Activated naive CD8-positive, alpha-beta T cell treated with anti-CD3 and anti-CD28 coated beads for 36 hours (primary cell): ENCODE measurements around the gene AGR3. TPM values are rescaled to one million over a fixed set of nuclear protein-coding genes. Genes with fewer than 3 reads are reported as not detected.

Experiments used
- DNase-seq: peaks from one replicate; pipeline ENCODE4 v3.0.0; 2021
- H3K27ac Mint-ChIP-seq: one replicate; pipeline ENCODE4 v1.8.0; 2022; ENCODE audit warnings: mild to moderate bottlenecking, moderate library complexity, mixed read lengths
- H3K27me3 Mint-ChIP-seq: one replicate; pipeline ENCODE4 v1.8.0; 2022; ENCODE audit warnings: mild to moderate bottlenecking, mixed read lengths
- H3K36me3 Mint-ChIP-seq: one replicate; pipeline ENCODE4 v1.8.0; 2021; ENCODE audit warnings: mild to moderate bottlenecking, mixed read lengths
- H3K4me1 Mint-ChIP-seq: one replicate; pipeline ENCODE4 v1.8.0; 2021; ENCODE audit warnings: mixed read lengths
- H3K4me3 Mint-ChIP-seq: one replicate; pipeline ENCODE4 v1.8.0; 2022; ENCODE audit warnings: mild to moderate bottlenecking, moderate library complexity, mixed read lengths
- H3K9me3 Mint-ChIP-seq: one replicate; pipeline ENCODE4 v1.8.0; 2022; ENCODE audit warnings: mixed read lengths
- total RNA-seq, 2 experiments: library from RNA; stranded (reverse); gene quantifications; one replicate each; pipeline ENCODE4 v1.2.3, GENCODE V29; 2021

Gene AGR3
- total RNA-seq, 2 experiments from 2014 or later = not detected

- Mint-ChIP-seq H3K4me3 (no peak overlapping the region), H3K4me1 (peaks cover 14% of the 10 kb centered on the region), H3K27me3 (peaks cover 8% of the 10 kb centered on the region), H3K9me3 (peaks cover 5% of the 10 kb centered on the region), H3K36me3 (no peaks in the 10 kb centered on the region), H3K27ac (no peak overlapping the region)
- DNase-seq = no peak
These were observed 31.9 kb upstream of the AGR3 start for GRCh38 chr7:16913643-16914042.

GRCh38 chr7:16912540-16912939 lies 30.8 kb upstream of the AGR3 start:
- H3K4me1 Mint-ChIP-seq = peaks cover 14% of the 10 kb centered on the region
- no peak overlapping the region for H3K4me3 Mint-ChIP-seq
- peaks cover 5% of the 10 kb centered on the region for H3K27me3 Mint-ChIP-seq
- H3K36me3 Mint-ChIP-seq = no peaks in the 10 kb centered on the region
- H3K27ac Mint-ChIP-seq = no peak overlapping the region
- peaks cover 5% of the 10 kb centered on the region for H3K9me3 Mint-ChIP-seq
- DNase-seq = no peak

GRCh38 chr7:16908561-16908960 lies 26.8 kb upstream of the AGR3 start:
- Mint-ChIP-seq H3K4me3 (no peak overlapping the region), H3K27ac (no peak overlapping the region), H3K27me3 (peaks cover 5% of the 10 kb centered on the region), H3K36me3 (no peaks in the 10 kb centered on the region), H3K4me1 (no peaks in the 10 kb centered on the region), H3K9me3 (peaks cover 5% of the 10 kb centered on the region)
- DNase-seq = no peak

GRCh38 chr7:16905300-16906044 lies 23.7 kb upstream of the AGR3 start:
- H3K9me3 Mint-ChIP-seq = peaks cover 7% of the 10 kb centered on the region
- H3K4me1 Mint-ChIP-seq = no peaks in the 10 kb centered on the region
- no peak for DNase-seq
- H3K4me3 Mint-ChIP-seq = no peak overlapping the region
- H3K27ac Mint-ChIP-seq = no peak overlapping the region
- no peaks in the 10 kb centered on the region for H3K27me3 Mint-ChIP-seq
- H3K36me3 Mint-ChIP-seq = no peaks in the 10 kb centered on the region

- Mint-ChIP-seq H3K27ac (no peak overlapping the region), H3K36me3 (no peaks in the 10 kb centered on the region), H3K9me3 (peaks cover 7% of the 10 kb centered on the region), H3K4me1 (no peaks in the 10 kb centered on the region), H3K27me3 (no peaks in the 10 kb centered on the region), H3K4me3 (no peak overlapping the region)
- no peak for DNase-seq
These were observed 22.3 kb upstream of the AGR3 start for GRCh38 chr7:16904076-16904475.

GRCh38 chr7:16900209-16900768 lies 18.5 kb upstream of the AGR3 start:
- H3K4me1 Mint-ChIP-seq = no peaks in the 10 kb centered on the region
- H3K36me3 Mint-ChIP-seq = no peaks in the 10 kb centered on the region
- H3K27me3 Mint-ChIP-seq = no peaks in the 10 kb centered on the region
- DNase-seq = no peak
- no peak overlapping the region for H3K4me3 Mint-ChIP-seq
- H3K27ac Mint-ChIP-seq = no peak overlapping the region
- H3K9me3 Mint-ChIP-seq = peaks cover 7% of the 10 kb centered on the region

GRCh38 chr7:16891874-16892643 lies 10.3 kb upstream of the AGR3 start:
- Mint-ChIP-seq H3K27me3 (no peaks in the 10 kb centered on the region), H3K4me3 (no peak overlapping the region), H3K9me3 (no peaks in the 10 kb centered on the region), H3K4me1 (peaks cover 8% of the 10 kb centered on the region), H3K36me3 (no peaks in the 10 kb centered on the region), H3K27ac (no peak overlapping the region)
- no peak for DNase-seq

- H3K9me3 Mint-ChIP-seq = no peaks in the 10 kb centered on the region
- DNase-seq = no peak
- H3K4me1 Mint-ChIP-seq = peaks cover 8% of the 10 kb centered on the region
- H3K4me3 Mint-ChIP-seq = no peak overlapping the region
- no peaks in the 10 kb centered on the region for H3K27me3 Mint-ChIP-seq
- no peaks in the 10 kb centered on the region for H3K36me3 Mint-ChIP-seq
- no peak overlapping the region for H3K27ac Mint-ChIP-seq
These were observed 9.6 kb upstream of the AGR3 start for GRCh38 chr7:16891338-16891737.

- Mint-ChIP-seq H3K4me3 (no peak overlapping the region), H3K27me3 (no peaks in the 10 kb centered on the region), H3K36me3 (no peaks in the 10 kb centered on the region)
These were observed 8.2 kb upstream of the AGR3 start for GRCh38 chr7:16889851-16890415.

GRCh38 chr7:16889305-16889704 lies 7.5 kb upstream of the AGR3 start:
- Mint-ChIP-seq H3K4me1 (peaks cover 8% of the 10 kb centered on the region), H3K27me3 (no peaks in the 10 kb centered on the region), H3K4me3 (no peak overlapping the region), H3K9me3 (no peaks in the 10 kb centered on the region), H3K36me3 (no peaks in the 10 kb centered on the region), H3K27ac (no peak overlapping the region)
- DNase-seq = no peak

More at GRCh38 chr7:16889851-16890415, 8.2 kb upstream of the AGR3 start:
- Mint-ChIP-seq H3K9me3 (no peaks in the 10 kb centered on the region), H3K27ac (no peak overlapping the region), H3K4me1 (peaks cover 8% of the 10 kb centered on the region)
- no peak for DNase-seq

- Mint-ChIP-seq H3K36me3 (no peaks in the 10 kb centered on the region), H3K4me1 (no peaks in the 10 kb centered on the region), H3K27me3 (no peaks in the 10 kb centered on the region), H3K4me3 (no peak overlapping the region), H3K27ac (no peak overlapping the region), H3K9me3 (no peaks in the 10 kb centered on the region)
- no peak for DNase-seq
These were observed 2.1 kb upstream of the AGR3 start for GRCh38 chr7:16883918-16884317.

- no peaks in the 10 kb centered on the region for H3K9me3 Mint-ChIP-seq
- H3K27me3 Mint-ChIP-seq = no peaks in the 10 kb centered on the region
- H3K36me3 Mint-ChIP-seq = no peaks in the 10 kb centered on the region
- no peaks in the 10 kb centered on the region for H3K4me1 Mint-ChIP-seq
- DNase-seq = no peak
- H3K27ac Mint-ChIP-seq = no peak overlapping the region
- H3K4me3 Mint-ChIP-seq = no peak overlapping the region
These were observed 1.2 kb downstream of the AGR3 start for GRCh38 chr7:16880554-16880953.

GRCh38 chr7:16879181-16879580 lies 2.6 kb downstream of the AGR3 start:
- no peaks in the 10 kb centered on the region for H3K4me1 Mint-ChIP-seq
- H3K36me3 Mint-ChIP-seq = no peaks in the 10 kb centered on the region
- no peaks in the 10 kb centered on the region for H3K9me3 Mint-ChIP-seq
- DNase-seq = no peak
- no peaks in the 10 kb centered on the region for H3K27me3 Mint-ChIP-seq
- no peak overlapping the region for H3K27ac Mint-ChIP-seq
- H3K4me3 Mint-ChIP-seq = no peak overlapping the region

- DNase-seq = no peak
- H3K36me3 Mint-ChIP-seq = no peaks in the 10 kb centered on the region
- H3K27ac Mint-ChIP-seq = no peak overlapping the region
- peaks cover 4% of the 10 kb centered on the region for H3K9me3 Mint-ChIP-seq
- H3K27me3 Mint-ChIP-seq = no peaks in the 10 kb centered on the region
- H3K4me1 Mint-ChIP-seq = no peaks in the 10 kb centered on the region
- H3K4me3 Mint-ChIP-seq = no peak overlapping the region
These were observed 5.9 kb downstream of the AGR3 start for GRCh38 chr7:16875861-16876260.

- no peak for DNase-seq
- H3K36me3 Mint-ChIP-seq = no peaks in the 10 kb centered on the region
- peaks cover 4% of the 10 kb centered on the region for H3K9me3 Mint-ChIP-seq
- H3K27ac Mint-ChIP-seq = no peak overlapping the region
- no peaks in the 10 kb centered on the region for H3K4me1 Mint-ChIP-seq
- H3K27me3 Mint-ChIP-seq = no peaks in the 10 kb centered on the region
- no peak overlapping the region for H3K4me3 Mint-ChIP-seq
These were observed 7.7 kb downstream of the AGR3 start for GRCh38 chr7:16874066-16874465.
